AG04450 (cell line): ENCODE data around the gene ABHD3. TPM values are rescaled to one million over a fixed set of nuclear protein-coding genes. Genes with fewer than 3 reads are reported as not detected.
"Not testable (repeated sequence)": the region's sequence is repeated elsewhere in the genome, so short reads cannot be mapped to it uniquely, and the experiment has no call there.

ENCODE experiments used
- CTCF ChIA-PET: fragments of 300-600, 350-600 bp; formaldehyde crosslinking; extraction: SDS; loops from one replicate; lab custom pipeline; 2022; ENCODE audit warnings: antibody characterized with exemption, inconsistent platforms; lab: Charles Lee
- POLR2A ChIA-PET: fragments of 350-600 bp; formaldehyde crosslinking; extraction: SDS; loops from one replicate; lab custom pipeline; 2021; ENCODE audit warnings: antibody characterized with exemption, inconsistent platforms; lab: Yijun Ruan, JAX
- DNase-seq: peaks from one replicate; pipeline ENCODE4 v3.0.0-alpha.2; 2011; ENCODE audit warnings: low read depth, low spot score
- H3K27ac ChIP-seq: one replicate; pipeline ENCODE4 v1.5.1; 2012; ENCODE audit warnings: low read depth, low read length, control low read depth
- H3K27me3 ChIP-seq: one replicate; pipeline ENCODE4 v1.6.0; 2012; ENCODE audit warnings: low read length; ENCODE audit not compliant: control insufficient read depth, insufficient read depth
- H3K4me3 ChIP-seq: 2 replicates; pipeline ENCODE4 v1.5.1; 2011; ENCODE audit warnings: mild to moderate bottlenecking, low read depth, low read length, control low read depth
- H3K9me3 ChIP-seq: 2 replicates; pipeline ENCODE4 v1.5.1; 2012; ENCODE audit warnings: low read length; ENCODE audit not compliant: control insufficient read depth, insufficient read depth
- CTCF ChIP-seq: IDR thresholded peaks from 2 replicates; pipeline ENCODE4 v1.5.1; 2011; ENCODE audit warnings: low read depth, low read length, control low read depth, inconsistent platforms
- polyA plus RNA-seq: library from polyadenylated mRNA; depleted of rRNA; stranded (reverse); fragments of >200 nt; gene quantifications from 2 replicates; pipeline ENCODE4 v1.2.3, GENCODE V29; 2011

Gene ABHD3
- polyA plus RNA-seq, 1 experiment = 5.7 TPM

DNA sequence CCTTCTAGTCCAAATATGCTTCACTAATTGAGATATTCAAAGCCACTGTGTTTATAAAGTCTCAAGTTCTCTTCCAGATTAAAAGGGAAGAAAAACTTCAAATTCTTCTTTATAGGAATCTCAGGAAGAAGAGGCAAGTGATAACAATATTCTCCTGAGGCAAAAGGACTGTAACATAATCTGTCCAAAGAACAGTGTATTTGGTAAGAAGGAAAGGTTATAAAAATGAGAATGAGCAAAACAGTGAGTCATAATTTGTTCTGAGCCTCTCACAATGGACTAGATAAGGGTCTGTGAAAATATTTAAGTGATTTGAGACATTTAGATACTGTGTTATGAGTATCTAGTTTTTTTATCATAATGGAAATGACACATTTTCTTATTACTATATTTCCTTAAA, 48.2 kb downstream of the ABHD3 start:
- POLR2A ChIA-PET = no interaction called here
- H3K27ac ChIP-seq = no peak overlapping the region
- no peaks in the 10 kb centered on the region for H3K27me3 ChIP-seq
- no peaks in the 10 kb centered on the region for H3K9me3 ChIP-seq
- CTCF ChIA-PET = no interaction called here
- DNase-seq = no peak
- H3K4me3 ChIP-seq = no peak overlapping the region
- TF ChIP-seq CTCF = no peak

- no peak overlapping the region for H3K27ac ChIP-seq
- ChIA-PET POLR2A (no interaction called here), CTCF (interaction anchor here (0.7 kb wide), 1 partner anchor 154 kb away, joined by 3 read pairs; no protein-coding TSS in a partner anchor)
- DNase-seq = no peak
- no peak overlapping the region for H3K4me3 ChIP-seq
- no peaks in the 10 kb centered on the region for H3K27me3 ChIP-seq
- TF ChIP-seq CTCF = no peak
- no peaks in the 10 kb centered on the region for H3K9me3 ChIP-seq
Measured at GRCh38 chr18:21653361-21653760, 51.2 kb downstream of the ABHD3 start.

DNA sequence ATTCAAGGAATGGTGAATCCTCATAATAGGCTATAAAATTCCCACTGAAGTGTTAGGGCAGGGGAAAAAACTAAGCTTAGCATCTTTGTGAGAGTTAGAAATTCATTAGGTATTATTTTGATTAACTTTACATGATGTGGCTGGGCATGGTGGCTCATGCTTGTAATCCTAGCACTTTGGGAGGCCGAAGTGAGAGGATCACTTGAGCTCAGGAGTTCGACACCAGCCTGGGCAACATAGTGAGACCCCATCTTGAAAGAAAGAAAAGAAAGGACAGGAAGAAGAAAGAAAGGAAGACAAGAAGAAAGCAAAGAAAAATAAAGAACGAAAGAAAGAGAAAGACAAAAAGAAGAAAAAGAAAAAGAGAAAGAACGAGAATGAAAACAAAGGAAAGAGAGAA, 52.5 kb downstream of the ABHD3 start:
- no peak for DNase-seq
- TF ChIP-seq CTCF = no peak
- Histone ChIP-seq H3K9me3 (no peaks in the 10 kb centered on the region), H3K4me3 (no peak overlapping the region), H3K27ac (no peak overlapping the region), H3K27me3 (no peaks in the 10 kb centered on the region)
- CTCF ChIA-PET = no interaction called here
- POLR2A ChIA-PET = no interaction called here

DNA sequence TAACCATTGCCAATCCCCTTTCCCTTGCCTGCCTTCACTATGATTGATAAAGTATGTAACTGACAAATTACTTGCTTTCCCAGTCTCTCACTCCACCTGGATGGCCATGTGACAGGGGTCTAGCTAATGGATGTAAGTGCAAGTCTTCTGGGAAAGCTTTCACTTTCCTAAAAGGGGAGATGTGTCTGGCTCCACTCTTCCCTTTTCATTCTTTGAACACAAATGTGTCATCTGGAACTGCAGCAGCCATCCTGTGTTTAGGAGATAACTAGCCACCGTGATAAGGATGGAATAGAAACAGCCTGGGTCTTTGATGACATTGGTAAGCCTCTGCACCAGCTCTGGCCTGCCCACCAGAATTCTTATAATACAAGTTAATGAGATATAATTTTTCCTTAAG, 54.3 kb downstream of the ABHD3 start:
- ChIA-PET POLR2A (no interaction called here), CTCF (interaction anchor here (0.7 kb wide), 1 partner anchor 50 kb away, joined by 3 read pairs; the partner anchor contains the start of gene ESCO1)
- Histone ChIP-seq H3K27me3 (no peaks in the 10 kb centered on the region), H3K9me3 (no peaks in the 10 kb centered on the region), H3K27ac (no peak overlapping the region), H3K4me3 (no peak overlapping the region)
- TF ChIP-seq CTCF = no peak
- no peak for DNase-seq

- CTCF ChIA-PET = interaction anchor here (2.0 kb wide), 1 partner anchor 40 kb away, joined by 6 read pairs; the partner anchor contains the start of gene ESCO1
- H3K9me3 ChIP-seq, H3K27ac ChIP-seq, H3K4me3 ChIP-seq, H3K27me3 ChIP-seq, DNase-seq: not testable (repeated sequence)
- POLR2A ChIA-PET = interaction anchor here (0.6 to 0.9 kb wide), 5 partner anchors 28 to 508 kb away, joined by 3 to 8 read pairs (median 4); partner anchors contain the start of gene SNRPD1
Measured at GRCh38 chr18:21640375-21640774, 64.2 kb downstream of the ABHD3 start.
